HCT116 (cell line): ENCODE measurements around the gene MVK. TPM values are rescaled to one million over a fixed set of nuclear protein-coding genes. Genes with fewer than 3 reads are reported as not detected.

Source experiments
- ATAC-seq: fragments of 200-7000 bp; cut with Tn5 transposase; 2 replicates; pipeline ENCODE4 v1.9.1; 2020; ENCODE audit warnings: mild to moderate bottlenecking, moderate library complexity
- BruUV-seq: library from RNA; stranded (reverse); fragments of 400-500 nt; replicated peaks from 2 replicates; lab custom pipeline; 2021; lab: Mats Ljungman, UMichigan
- CTCF ChIA-PET: fragments of 300-600 bp; sonication (Branson Sonifier 250); formaldehyde crosslinking; loops from one replicate; lab custom pipeline; 2021; ENCODE audit warnings: antibody characterized with exemption; lab: Charles Lee
- POLR2A ChIA-PET: fragments of 300-600, 350-600 bp; sonication (Branson Sonifier 250); formaldehyde crosslinking; loops from one replicate; lab custom pipeline; 2021; ENCODE audit warnings: antibody characterized with exemption; lab: Charles Lee
- RAD21 ChIA-PET, 2 experiments: fragments of 300-600 bp; sonication (Branson Sonifier 250); formaldehyde crosslinking; loops; one replicate each; lab custom pipeline; 2023; ENCODE audit warnings: low total read pairs in 2 of 2; ENCODE audit not compliant: uncharacterized antibody in 2 of 2, unreplicated experiment in 2 of 2, low non-redundant PET in 1 of 2; lab: Charles Lee
- DNase-seq: peaks from one replicate; pipeline ENCODE4 v3.0.0-alpha.2; 2010; ENCODE audit warnings: low read depth, low spot score
- H2AFZ ChIP-seq: fragments of 200-600 bp; shearing (Covaris generic), sonication (generic); 2 replicates; pipeline ENCODE4 v1.6.1; 2017; ENCODE audit warnings: low read depth, mixed run types, mixed read lengths, antibody characterized with exemption, low read length; ENCODE audit not compliant: poor library complexity, severe bottlenecking
- H3K27ac ChIP-seq: 2 replicates; pipeline ENCODE4 v1.5.1; 2012; ENCODE audit warnings: low read depth, low read length
- H3K27me3 ChIP-seq: fragments of 200-600 bp; sonication (generic); 2 replicates; pipeline ENCODE4 v1.6.1; 2016; ENCODE audit warnings: mixed run types, low read length, mixed read lengths; ENCODE audit not compliant: insufficient read depth
- H3K36me3 ChIP-seq, 2 experiments: fragments of 200-500 bp in 1 of 2; fragments of 200-600 bp in 1 of 2; sonication (Bioruptor generic) in 1 of 2; sonication (generic) in 1 of 2; 2 replicates each; pipeline versions ENCODE4 v1.5.1 to v1.6.1; 2014 to 2016; ENCODE audit warnings: low read length in 2 of 2, inconsistent platforms in 1 of 2, mixed read lengths in 1 of 2, mixed run types in 1 of 2; ENCODE audit not compliant: insufficient read depth in 2 of 2, control insufficient read depth in 1 of 2
- H3K4me1 ChIP-seq, 2 experiments: fragments of 200-600 bp in 1 of 2; sonication (generic) in 1 of 2; 2 replicates each; pipeline versions ENCODE4 v1.5.1 to v1.6.1; 2012 to 2017; ENCODE audit warnings: low read length in 2 of 2, inconsistent platforms in 1 of 2, mild to moderate bottlenecking in 1 of 2, mixed read lengths in 1 of 2, mixed run types in 1 of 2, moderate library complexity in 1 of 2; ENCODE audit not compliant: insufficient read depth in 2 of 2, control insufficient read depth in 1 of 2
- H3K4me2 ChIP-seq: fragments of 200-600 bp; sonication (generic); 2 replicates; pipeline ENCODE4 v1.6.1; 2017; ENCODE audit warnings: mixed run types, low read length, mixed read lengths
- H3K4me3 ChIP-seq, 2 experiments: fragments of 200-600 bp in 1 of 2; sonication (generic) in 1 of 2; replicated peaks in 1 of 2; 2 replicates each; pipeline ENCODE4 v1.5.1; 2011 to 2016; ENCODE audit warnings: low read length in 2 of 2, control low read depth in 1 of 2, low read depth in 1 of 2, mild to moderate bottlenecking in 1 of 2, mixed read lengths in 1 of 2, mixed run types in 1 of 2
- H3K79me2 ChIP-seq: fragments of 200-600 bp; sonication (generic); 2 replicates; pipeline ENCODE4 v1.6.1; 2017; ENCODE audit warnings: mild to moderate bottlenecking, mixed run types, low read length, moderate library complexity, mixed read lengths; ENCODE audit not compliant: insufficient read depth
- H3K9ac ChIP-seq: fragments of 200-600 bp; sonication (generic); 2 replicates; pipeline ENCODE4 v1.6.1; 2016; ENCODE audit warnings: low read length, mixed read lengths
- H3K9me2 ChIP-seq: fragments of 200-600 bp; sonication (generic), shearing (Covaris generic); 2 replicates; pipeline ENCODE4 v1.6.1; 2017; ENCODE audit warnings: mixed run types, mild to moderate bottlenecking, moderate library complexity; ENCODE audit not compliant: insufficient read depth
- H3K9me3 ChIP-seq, 2 experiments: fragments of 200-500 bp in 1 of 2; fragments of 200-600 bp in 1 of 2; sonication (Bioruptor generic) in 1 of 2; sonication (generic) in 1 of 2; 2 replicates each; pipeline ENCODE4 v1.6.1; 2014 to 2017; ENCODE audit warnings: low read length in 2 of 2, mixed read lengths in 2 of 2, inconsistent platforms in 1 of 2, low read depth in 1 of 2, mild to moderate bottlenecking in 1 of 2, mixed run types in 1 of 2, moderate library complexity in 1 of 2; ENCODE audit not compliant: control insufficient read depth in 1 of 2, insufficient read depth in 1 of 2
- H4K20me1 ChIP-seq: fragments of 200-600 bp; sonication (generic), shearing (Covaris generic); 2 replicates; pipeline ENCODE4 v1.6.1; 2017; ENCODE audit warnings: mixed run types, mild to moderate bottlenecking, moderate library complexity; ENCODE audit not compliant: insufficient read depth
- CEBPB ChIP-seq: IDR thresholded peaks from 2 replicates; pipeline ENCODE4 v1.6.1; 2012; ENCODE audit warnings: low read depth
- EGR1 ChIP-seq: IDR thresholded peaks from 2 replicates; pipeline ENCODE4 v1.6.1; 2012; ENCODE audit warnings: low read depth
- ELF1 ChIP-seq: IDR thresholded peaks from 2 replicates; pipeline ENCODE4 v1.6.1; 2012; ENCODE audit warnings: low read depth, borderline replicate concordance
- EZH2 ChIP-seq: fragments of 200-600 bp; sonication (generic); IDR thresholded peaks from 2 replicates; pipeline ENCODE4 v1.6.1; 2017; ENCODE audit warnings: antibody characterized with exemption, mixed run types
- EZH2phosphoT487 ChIP-seq: fragments of 200-600 bp; IDR thresholded peaks from 2 replicates; pipeline ENCODE4 v1.6.1; 2018; ENCODE audit warnings: antibody characterized with exemption, borderline replicate concordance
- JUND ChIP-seq: IDR thresholded peaks from 2 replicates; pipeline ENCODE4 v1.6.1; 2012
- POLR2A ChIP-seq: IDR thresholded peaks from 2 replicates; pipeline ENCODE4 v1.7.0; 2011; ENCODE audit warnings: borderline replicate concordance; ENCODE audit not compliant: insufficient read depth, insufficient read length; ENCODE audit errors: extremely low read depth
- POLR2AphosphoS5 ChIP-seq: IDR thresholded peaks from 2 replicates; pipeline ENCODE4 v1.6.1; 2011; ENCODE audit warnings: mild to moderate bottlenecking, low read depth, low read length, moderate library complexity
- RAD21 ChIP-seq: IDR thresholded peaks from 2 replicates; pipeline ENCODE4 v1.6.1; 2012; ENCODE audit warnings: low read depth, mild to moderate bottlenecking
- SP1 ChIP-seq: IDR thresholded peaks from 2 replicates; pipeline ENCODE4 v1.6.1; 2012; ENCODE audit warnings: low read depth
- YY1 ChIP-seq: IDR thresholded peaks from 2 replicates; pipeline ENCODE4 v1.6.1; 2011; ENCODE audit warnings: low read length, low read depth, moderate library complexity, mild to moderate bottlenecking; ENCODE audit not compliant: insufficient replicate concordance; ENCODE audit errors: extremely low read depth
- ZFX ChIP-seq: fragments of 450-650 bp; IDR thresholded peaks from 2 replicates; pipeline ENCODE4 v1.6.1; 2017
- intact Hi-C: fragments of 100-400 bp; cut with micrococcal nuclease; formaldehyde crosslinking; loops from 2 replicates; pipeline ENCODE4 v1.10.0; 2022
- total RNA-seq: library from RNA; stranded (reverse); gene quantifications from one replicate; pipeline ENCODE4 v1.2.1, GENCODE V29; 2021; ENCODE audit not compliant: unreplicated experiment
- TF ChIP-seq, protein P1 (sequence below): IDR thresholded peaks from 2 replicates; pipeline ENCODE4 v1.6.1; 2012
- TF ChIP-seq, protein P2 (sequence below): IDR thresholded peaks from 2 replicates; pipeline ENCODE4 v1.6.1; 2012; ENCODE audit warnings: low read depth

Gene MVK
- total RNA-seq, 1 experiment from 2014 or later = 17.3 TPM

DNA sequence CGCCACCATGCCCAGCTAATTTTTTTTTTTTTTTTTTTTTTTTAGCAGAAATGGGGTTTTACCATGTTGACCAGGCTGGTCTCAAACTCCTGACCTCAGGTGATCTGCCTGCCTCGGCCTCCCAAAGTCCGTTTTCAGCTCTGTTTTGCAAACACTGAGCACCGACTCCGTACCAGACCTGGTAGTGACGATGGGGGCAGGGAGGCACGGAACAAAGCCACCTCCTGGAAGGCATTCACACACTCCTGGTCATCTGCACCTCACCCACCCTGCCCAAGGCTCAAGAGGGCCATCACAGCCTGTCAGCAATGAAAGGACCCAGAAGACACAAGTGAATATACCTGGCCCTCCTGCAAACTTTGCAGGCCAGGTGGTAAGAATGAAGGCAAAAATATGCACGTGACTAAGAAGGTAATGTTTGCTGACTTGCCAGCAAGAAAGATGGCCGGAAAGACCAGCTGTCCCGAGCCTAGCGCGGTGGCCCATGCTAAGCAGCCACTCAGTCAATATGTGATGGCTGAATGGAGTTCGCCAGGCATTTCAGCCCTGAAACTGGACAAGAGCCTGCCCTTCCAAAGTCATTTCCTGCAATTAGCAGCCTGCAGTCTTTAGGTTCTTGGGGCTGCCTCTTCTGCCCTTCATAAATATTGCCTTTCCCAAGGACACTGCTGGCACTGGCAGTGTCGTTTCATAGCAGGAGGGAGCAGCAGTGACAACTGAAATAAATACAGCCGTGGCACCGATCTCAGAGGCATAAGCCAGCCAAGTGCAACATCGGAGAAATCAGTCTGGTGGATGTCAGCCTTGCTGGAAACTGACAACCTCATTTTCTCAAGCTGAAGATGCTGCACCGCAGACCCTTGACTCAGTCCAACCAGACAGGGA lies 17.9 kb upstream of the MVK start:
- Histone ChIP-seq H3K27me3 (0 out of 2 replicates have a peak, but pooled peaks cover 6% of the 10 kb centered on the region), H3K36me3 (no peaks in the 10 kb centered on the region), H3K9me2 (no peaks in the 10 kb centered on the region), H3K4me2 (no peak overlapping the region), H3K9me3 (no peaks in the 10 kb centered on the region), H3K79me2 (no peaks in the 10 kb centered on the region), H3K4me1 (no peaks in the 10 kb centered on the region), H3K27ac (no peak overlapping the region), H4K20me1 (no peaks in the 10 kb centered on the region), H3K4me3 (no peak overlapping the region), H3K9ac (no peak overlapping the region), H2AFZ (no peak overlapping the region)
- ATAC-seq (no peak), DNase-seq (no peak)
- intact Hi-C loops = no loop called here
- ChIA-PET RAD21 (no interaction called here), CTCF (no interaction called here), POLR2A (no interaction called here)
- TF ChIP-seq RAD21 (no peak), EZH2 (no peak), ELF1 (no peak), EGR1 (no peak), CEBPB (no peak), POLR2AphosphoS5 (no peak), EZH2phosphoT487 (no peak)
- TF ChIP-seq, protein P1, sequence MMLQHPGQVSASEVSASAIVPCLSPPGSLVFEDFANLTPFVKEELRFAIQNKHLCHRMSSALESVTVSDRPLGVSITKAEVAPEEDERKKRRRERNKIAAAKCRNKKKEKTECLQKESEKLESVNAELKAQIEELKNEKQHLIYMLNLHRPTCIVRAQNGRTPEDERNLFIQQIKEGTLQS = no peak
- no TSS peak for BruUV-seq

DNA sequence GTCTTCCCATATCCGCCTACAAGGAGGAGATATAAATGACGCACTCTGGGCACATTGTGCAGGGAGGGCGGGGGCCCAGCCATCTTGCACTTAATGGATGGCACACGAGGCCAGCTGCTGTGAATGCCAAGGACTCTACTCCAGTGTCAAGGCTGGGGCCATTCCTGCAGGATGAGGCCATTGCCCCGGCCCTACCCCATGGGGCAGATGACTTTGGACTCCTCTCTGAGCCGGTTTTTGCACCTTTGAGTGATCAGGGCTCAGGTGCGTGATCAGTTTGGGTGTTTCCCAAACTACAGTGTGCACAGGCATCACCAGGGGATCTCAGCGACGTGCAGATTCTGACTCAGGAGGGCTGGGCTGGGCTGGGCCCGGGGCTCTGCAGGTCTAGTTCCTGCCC lies 16.4 kb upstream of the MVK start:
- RAD21 ChIA-PET = no interaction called here
- no peak overlapping the region for H2AFZ ChIP-seq
- no peak for ATAC-seq
- TF ChIP-seq SP1 (no peak), JUND (no peak), ZFX (no peak), EZH2phosphoT487 (no peak), YY1 (no peak), POLR2A (no peak)
- TF ChIP-seq, protein P1 = no peak
- TF ChIP-seq, protein P2, sequence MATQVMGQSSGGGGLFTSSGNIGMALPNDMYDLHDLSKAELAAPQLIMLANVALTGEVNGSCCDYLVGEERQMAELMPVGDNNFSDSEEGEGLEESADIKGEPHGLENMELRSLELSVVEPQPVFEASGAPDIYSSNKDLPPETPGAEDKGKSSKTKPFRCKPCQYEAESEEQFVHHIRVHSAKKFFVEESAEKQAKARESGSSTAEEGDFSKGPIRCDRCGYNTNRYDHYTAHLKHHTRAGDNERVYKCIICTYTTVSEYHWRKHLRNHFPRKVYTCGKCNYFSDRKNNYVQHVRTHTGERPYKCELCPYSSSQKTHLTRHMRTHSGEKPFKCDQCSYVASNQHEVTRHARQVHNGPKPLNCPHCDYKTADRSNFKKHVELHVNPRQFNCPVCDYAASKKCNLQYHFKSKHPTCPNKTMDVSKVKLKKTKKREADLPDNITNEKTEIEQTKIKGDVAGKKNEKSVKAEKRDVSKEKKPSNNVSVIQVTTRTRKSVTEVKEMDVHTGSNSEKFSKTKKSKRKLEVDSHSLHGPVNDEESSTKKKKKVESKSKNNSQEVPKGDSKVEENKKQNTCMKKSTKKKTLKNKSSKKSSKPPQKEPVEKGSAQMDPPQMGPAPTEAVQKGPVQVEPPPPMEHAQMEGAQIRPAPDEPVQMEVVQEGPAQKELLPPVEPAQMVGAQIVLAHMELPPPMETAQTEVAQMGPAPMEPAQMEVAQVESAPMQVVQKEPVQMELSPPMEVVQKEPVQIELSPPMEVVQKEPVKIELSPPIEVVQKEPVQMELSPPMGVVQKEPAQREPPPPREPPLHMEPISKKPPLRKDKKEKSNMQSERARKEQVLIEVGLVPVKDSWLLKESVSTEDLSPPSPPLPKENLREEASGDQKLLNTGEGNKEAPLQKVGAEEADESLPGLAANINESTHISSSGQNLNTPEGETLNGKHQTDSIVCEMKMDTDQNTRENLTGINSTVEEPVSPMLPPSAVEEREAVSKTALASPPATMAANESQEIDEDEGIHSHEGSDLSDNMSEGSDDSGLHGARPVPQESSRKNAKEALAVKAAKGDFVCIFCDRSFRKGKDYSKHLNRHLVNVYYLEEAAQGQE = no peak

More for the DNA sequence above, 16.4 kb upstream of the MVK start:
- no peak overlapping the region for H3K4me2 ChIP-seq
- CTCF ChIA-PET = no interaction called here
- POLR2A ChIA-PET = no interaction called here
- H3K79me2 ChIP-seq = no peaks in the 10 kb centered on the region
- intact Hi-C loops = no loop called here
- no peak overlapping the region for H3K4me3 ChIP-seq
- no peaks in the 10 kb centered on the region for H3K9me3 ChIP-seq
- BruUV-seq = no TSS peak
- 0 out of 2 replicates have a peak, but pooled peaks cover 6% of the 10 kb centered on the region for H3K27me3 ChIP-seq
- no peak for DNase-seq
- H3K36me3 ChIP-seq = no peaks in the 10 kb centered on the region
- no peaks in the 10 kb centered on the region for H3K9me2 ChIP-seq
- H4K20me1 ChIP-seq = no peaks in the 10 kb centered on the region
- H3K27ac ChIP-seq = no peak overlapping the region
- no peak overlapping the region for H3K9ac ChIP-seq
- no peaks in the 10 kb centered on the region for H3K4me1 ChIP-seq
